Cardiac muscle cell (in vitro differentiated cells and primary cell): ENCODE data around the gene TPP1. TPM values are rescaled to one million over a fixed set of nuclear protein-coding genes. Genes with fewer than 3 reads are reported as not detected.

Experiments
- DNase-seq, 2 donors: peaks; one replicate each; pipeline versions ENCODE4 v3.0.0 to v3.0.0-alpha.2; 2010 to 2017; ENCODE audit warnings: low read depth in 1 of 2, low spot score in 1 of 2
- H3K27ac ChIP-seq: fragments of 200-600 bp; sonication (generic); 2 replicates; pipeline ENCODE4 v1.5.1; 2016
- H3K27me3 ChIP-seq: fragments of 200-600 bp; sonication (generic); 2 replicates; pipeline ENCODE4 v1.6.0; 2016; ENCODE audit warnings: control low read depth
- H3K36me3 ChIP-seq: fragments of 200-600 bp; sonication (generic); 2 replicates; pipeline ENCODE4 v1.5.1; 2016; ENCODE audit warnings: control low read depth
- H3K4me1 ChIP-seq: fragments of 200-600 bp; sonication (generic); 2 replicates; pipeline ENCODE4 v1.8.1; 2017; ENCODE audit warnings: low read depth, mild to moderate bottlenecking, mixed run types
- H3K4me3 ChIP-seq: fragments of 200-600 bp; sonication (generic); 2 replicates; pipeline ENCODE4 v1.5.1; 2016; ENCODE audit warnings: mild to moderate bottlenecking
- H3K9me3 ChIP-seq: fragments of 200-600 bp; sonication (generic); 2 replicates; pipeline ENCODE4 v1.5.1; 2017; ENCODE audit warnings: low read depth, mild to moderate bottlenecking, control low read depth
- polyA plus RNA-seq: library from polyadenylated mRNA; unstranded; fragments of >200 nt; fragmentation: Nextera tagmentation; extraction: Ambion mirVana; gene quantifications from 2 replicates; pipeline ENCODE4 v1.2.1, GENCODE V29; 2016
- total RNA-seq: library from RNA; depleted of rRNA; stranded (reverse); fragments of >200 nt; gene quantifications from 2 replicates; pipeline ENCODE4 v1.2.3, GENCODE V29; 2016
- TF ChIP-seq, protein P1 (sequence below): IDR thresholded peaks from 2 replicates; pipeline ENCODE4 v1.5.1; 2012; ENCODE audit warnings: low read depth, mild to moderate bottlenecking, low read length

Gene TPP1
- total and polyA plus RNA-seq, 2 experiments from 2014 or later: 13.2 to 28.0 TPM

DNA sequence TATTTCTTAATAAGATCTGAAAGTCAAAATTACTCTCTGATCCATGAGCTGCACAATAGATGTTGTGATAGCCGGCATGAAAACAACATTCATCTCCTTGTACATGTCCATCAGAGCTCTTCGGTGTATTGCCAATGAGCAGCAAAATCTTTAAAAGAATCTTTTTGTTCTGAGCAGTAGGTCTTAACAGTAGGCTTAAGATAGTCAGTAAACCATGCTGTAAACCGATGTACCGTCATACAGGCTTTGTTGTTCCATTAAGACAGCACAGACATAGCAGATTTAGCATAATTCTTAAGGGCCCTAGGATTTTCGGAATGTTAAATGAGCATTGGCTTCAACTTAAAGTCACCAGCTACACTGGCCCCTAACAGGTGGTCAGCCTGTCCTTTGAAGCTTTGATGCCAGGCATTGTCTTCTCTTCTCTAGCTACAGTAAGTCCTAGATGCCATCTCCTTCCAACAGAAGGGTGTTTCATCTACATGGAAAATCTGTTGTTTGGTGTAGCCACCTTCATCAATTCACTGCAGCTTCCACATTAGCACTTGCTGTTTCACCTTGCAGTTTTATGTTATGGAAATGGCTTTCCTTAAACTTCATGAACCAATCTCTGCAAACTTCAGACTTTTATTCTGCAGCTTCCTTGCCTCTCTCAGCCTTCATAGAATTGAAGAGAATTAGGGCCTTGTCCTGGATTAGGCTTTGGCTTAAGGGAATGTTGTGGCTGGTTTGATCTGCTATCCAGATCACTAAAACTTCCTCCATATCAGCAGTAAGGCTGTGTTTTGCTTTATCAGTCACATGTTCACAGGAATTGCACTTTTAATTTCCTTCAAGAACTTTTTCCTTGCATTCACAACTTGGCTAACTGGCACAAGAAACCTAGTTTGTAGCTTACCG is 44.2 kb downstream of the TPP1 start:
- DNase-seq: no peak
- TF ChIP-seq, protein P1, sequence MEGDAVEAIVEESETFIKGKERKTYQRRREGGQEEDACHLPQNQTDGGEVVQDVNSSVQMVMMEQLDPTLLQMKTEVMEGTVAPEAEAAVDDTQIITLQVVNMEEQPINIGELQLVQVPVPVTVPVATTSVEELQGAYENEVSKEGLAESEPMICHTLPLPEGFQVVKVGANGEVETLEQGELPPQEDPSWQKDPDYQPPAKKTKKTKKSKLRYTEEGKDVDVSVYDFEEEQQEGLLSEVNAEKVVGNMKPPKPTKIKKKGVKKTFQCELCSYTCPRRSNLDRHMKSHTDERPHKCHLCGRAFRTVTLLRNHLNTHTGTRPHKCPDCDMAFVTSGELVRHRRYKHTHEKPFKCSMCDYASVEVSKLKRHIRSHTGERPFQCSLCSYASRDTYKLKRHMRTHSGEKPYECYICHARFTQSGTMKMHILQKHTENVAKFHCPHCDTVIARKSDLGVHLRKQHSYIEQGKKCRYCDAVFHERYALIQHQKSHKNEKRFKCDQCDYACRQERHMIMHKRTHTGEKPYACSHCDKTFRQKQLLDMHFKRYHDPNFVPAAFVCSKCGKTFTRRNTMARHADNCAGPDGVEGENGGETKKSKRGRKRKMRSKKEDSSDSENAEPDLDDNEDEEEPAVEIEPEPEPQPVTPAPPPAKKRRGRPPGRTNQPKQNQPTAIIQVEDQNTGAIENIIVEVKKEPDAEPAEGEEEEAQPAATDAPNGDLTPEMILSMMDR: no peak
- Histone ChIP-seq H3K27me3 (no peaks in the 10 kb centered on the region), H3K36me3 (no peaks in the 10 kb centered on the region), H3K27ac (no peak overlapping the region), H3K9me3 (no peaks in the 10 kb centered on the region), H3K4me1 (no peaks in the 10 kb centered on the region), H3K4me3 (no peak overlapping the region)

DNA sequence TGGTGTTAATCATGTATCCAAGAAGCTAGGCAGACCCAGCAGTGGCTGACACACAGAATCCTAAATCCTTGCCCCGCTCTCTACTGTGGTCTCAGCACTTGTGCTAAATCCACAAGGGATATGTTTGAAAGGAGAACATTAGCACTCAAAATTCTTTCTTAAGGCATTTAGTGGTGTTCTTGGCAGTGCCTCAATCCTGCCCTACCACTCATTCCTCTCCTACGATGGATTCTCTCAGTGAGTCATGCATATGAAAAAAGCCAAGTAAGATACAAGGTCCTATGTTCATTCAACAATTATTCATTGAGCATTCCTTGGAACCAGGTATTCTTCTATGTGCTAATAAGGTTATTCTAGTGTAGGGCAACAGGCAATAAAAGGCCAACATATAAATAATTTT is 47.0 kb downstream of the TPP1 start:
- DNase-seq: peak in 1 of 2 donors; percentile 81

DNA sequence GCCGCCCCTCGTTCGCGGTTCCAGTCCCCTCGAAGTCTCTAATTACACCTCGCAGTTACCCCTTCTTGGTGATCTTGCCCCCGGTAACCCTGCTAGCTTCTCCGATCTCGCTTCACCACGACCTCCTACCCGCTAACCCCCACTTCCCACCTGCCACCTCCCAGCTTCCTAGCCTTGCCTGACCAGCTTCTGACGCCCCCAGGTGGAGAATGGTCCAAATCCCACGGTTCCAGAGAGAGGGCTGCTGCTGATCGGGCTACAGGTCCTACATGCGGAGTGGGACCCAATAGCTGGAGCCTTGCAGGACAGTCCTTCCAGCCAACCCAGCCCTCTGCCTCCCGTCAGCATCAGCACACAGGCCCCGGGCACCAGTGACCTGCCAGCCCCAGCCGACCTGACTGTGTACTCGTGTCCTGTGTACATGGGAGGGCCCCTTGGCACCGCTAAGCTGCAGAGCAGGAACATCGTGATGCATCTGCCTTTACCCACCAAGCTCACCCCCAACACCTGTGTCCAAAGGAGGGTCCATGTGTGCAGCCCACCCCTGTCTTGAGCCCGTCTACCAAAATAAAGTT is 47.7 kb downstream of the TPP1 start:
- H3K36me3 ChIP-seq: no peaks in the 10 kb centered on the region
- no peaks in the 10 kb centered on the region for H3K9me3 ChIP-seq
- H3K4me3 ChIP-seq: no peak overlapping the region
- H3K4me1 ChIP-seq: peaks cover 4% of the 10 kb centered on the region
- no peak overlapping the region for H3K27ac ChIP-seq
- no peaks in the 10 kb centered on the region for H3K27me3 ChIP-seq
- TF ChIP-seq, protein P1: no peak
- DNase-seq: no peak

More for the DNA sequence above, 47.0 kb downstream of the TPP1 start:
- H3K4me1 ChIP-seq: peaks cover 4% of the 10 kb centered on the region
- H3K36me3 ChIP-seq: no peaks in the 10 kb centered on the region
- no peaks in the 10 kb centered on the region for H3K9me3 ChIP-seq
- H3K27ac ChIP-seq: no peak overlapping the region
- H3K4me3 ChIP-seq: no peak overlapping the region
- H3K27me3 ChIP-seq: no peaks in the 10 kb centered on the region
- TF ChIP-seq, protein P1: no peak

DNA sequence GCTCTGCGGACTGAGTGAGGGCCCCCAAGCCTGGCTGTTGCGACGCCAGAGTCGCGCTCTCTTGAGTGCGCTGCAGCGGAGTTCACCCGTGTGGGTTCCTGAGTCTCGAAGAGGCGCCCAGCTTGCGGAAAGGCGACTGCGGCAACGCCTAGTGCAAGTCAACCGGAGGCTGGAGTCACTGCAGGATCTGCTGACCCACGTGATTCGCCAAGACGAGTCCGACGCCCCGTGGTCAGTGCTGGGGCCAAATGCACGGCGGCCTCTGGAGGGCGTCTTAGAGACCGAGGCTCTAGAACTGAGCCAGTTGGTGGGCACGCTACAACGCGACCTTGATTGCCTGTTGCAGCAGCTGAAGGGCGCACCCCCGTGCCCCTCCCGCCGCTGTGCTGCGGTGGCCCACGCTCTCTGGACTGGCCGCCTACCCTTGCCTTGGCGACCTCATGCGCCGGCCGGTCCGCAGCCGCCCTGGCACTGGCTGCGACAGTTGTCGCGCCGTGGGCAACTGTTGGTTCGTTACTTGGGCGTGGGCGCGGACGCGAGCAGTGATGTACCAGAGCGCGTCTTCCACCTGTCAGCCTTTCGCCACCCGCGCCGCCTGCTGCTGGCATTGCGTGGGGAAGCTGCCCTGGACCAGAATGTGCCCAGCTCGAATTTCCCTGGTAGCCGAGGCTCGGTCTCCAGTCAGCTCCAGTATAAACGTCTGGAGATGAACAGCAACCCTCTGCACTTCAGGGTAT is 48.4 kb downstream of the TPP1 start:
- TF ChIP-seq, protein P1: no peak
- no peaks in the 10 kb centered on the region for H3K9me3 ChIP-seq
- no peaks in the 10 kb centered on the region for H3K36me3 ChIP-seq
- no peaks in the 10 kb centered on the region for H3K27me3 ChIP-seq
- no peak overlapping the region for H3K4me3 ChIP-seq
- DNase-seq: no peak
- H3K27ac ChIP-seq: no peak overlapping the region
- H3K4me1 ChIP-seq: peaks cover 4% of the 10 kb centered on the region

DNA sequence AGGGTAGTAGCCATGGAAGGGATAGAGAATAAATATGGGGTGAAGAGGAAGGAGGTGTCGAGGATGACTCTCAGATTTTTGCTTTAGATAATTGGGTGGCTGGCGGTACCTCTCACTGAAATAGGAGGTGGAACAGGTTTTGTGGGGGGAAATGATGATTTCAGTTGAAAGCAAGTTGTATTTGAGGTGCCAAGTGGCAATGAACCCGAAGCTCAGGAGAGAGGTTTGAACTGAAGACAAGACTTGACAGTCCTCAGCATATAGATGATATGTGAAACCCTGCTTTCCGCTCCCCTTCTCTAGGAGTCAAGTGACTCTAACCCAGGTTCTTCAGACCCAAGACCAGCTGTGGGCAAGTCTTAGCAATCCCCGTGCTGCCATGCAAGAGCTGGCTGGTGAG is 49.5 kb downstream of the TPP1 start:
- Histone ChIP-seq H3K4me1 (peaks cover 4% of the 10 kb centered on the region), H3K9me3 (no peaks in the 10 kb centered on the region), H3K27me3 (no peaks in the 10 kb centered on the region), H3K36me3 (no peaks in the 10 kb centered on the region), H3K4me3 (no peak overlapping the region), H3K27ac (no peak overlapping the region)
- DNase-seq: no peak
- TF ChIP-seq, protein P1: no peak
